Measurements from ENCODE around the gene DNM3.

The DNM3 gene

DNA sequence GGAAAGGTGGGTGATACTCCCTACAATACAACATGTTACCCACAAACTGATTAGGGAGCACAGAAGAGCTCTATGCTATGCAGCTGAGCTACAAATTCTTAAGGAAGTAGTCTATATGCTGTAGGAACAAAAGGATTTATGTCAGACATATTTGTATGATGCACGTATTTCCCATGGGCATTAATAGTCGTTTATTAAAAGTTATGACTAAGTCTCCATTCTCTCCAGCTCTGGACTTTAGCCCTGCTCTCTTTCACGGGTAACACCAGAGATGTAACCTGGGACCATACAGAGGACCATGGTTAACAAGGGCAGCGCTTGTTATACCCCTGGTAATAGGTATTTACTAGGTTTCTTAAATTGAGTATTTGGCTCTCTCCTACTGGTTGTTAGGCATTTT lies 411.0 kb downstream of the DNM3 start:
- TF ChIP-seq CTCF (IDR thresholded peaks at IDR 0.05; ENCODE audit: insufficient read depth, low read depth, low read length, missing control alignments) = no peak
- H3K4me3 ChIP-seq (ENCODE audit: low read length) = no peak overlapping the region
- DNase-seq (ENCODE audit: low read depth) = no peak

DNA sequence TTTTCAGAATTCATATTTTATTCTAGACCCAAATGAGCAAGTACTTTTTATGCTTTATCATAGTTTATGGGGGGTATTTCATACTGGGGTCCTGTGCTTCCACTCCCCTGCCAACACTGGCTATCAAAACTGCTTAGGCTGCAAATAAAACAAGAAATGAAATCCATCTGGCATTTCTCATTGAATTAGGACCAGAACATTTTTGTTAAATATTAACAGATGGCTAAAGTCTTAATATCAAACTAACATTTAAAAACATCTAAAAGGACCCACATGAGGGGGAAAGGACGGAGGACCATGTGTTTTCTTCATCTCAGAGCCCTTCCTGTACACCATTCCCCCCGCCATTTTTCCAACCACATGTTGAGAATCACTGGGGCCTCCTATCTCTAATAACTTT lies 411.7 kb downstream of the DNM3 start:
- no peak overlapping the region for H3K4me3 ChIP-seq (ENCODE audit: low read length)
- no peak for DNase-seq (ENCODE audit: low read depth)
- no peak for TF ChIP-seq CTCF (IDR thresholded peaks at IDR 0.05; ENCODE audit: insufficient read depth, low read depth, low read length, missing control alignments)

DNA sequence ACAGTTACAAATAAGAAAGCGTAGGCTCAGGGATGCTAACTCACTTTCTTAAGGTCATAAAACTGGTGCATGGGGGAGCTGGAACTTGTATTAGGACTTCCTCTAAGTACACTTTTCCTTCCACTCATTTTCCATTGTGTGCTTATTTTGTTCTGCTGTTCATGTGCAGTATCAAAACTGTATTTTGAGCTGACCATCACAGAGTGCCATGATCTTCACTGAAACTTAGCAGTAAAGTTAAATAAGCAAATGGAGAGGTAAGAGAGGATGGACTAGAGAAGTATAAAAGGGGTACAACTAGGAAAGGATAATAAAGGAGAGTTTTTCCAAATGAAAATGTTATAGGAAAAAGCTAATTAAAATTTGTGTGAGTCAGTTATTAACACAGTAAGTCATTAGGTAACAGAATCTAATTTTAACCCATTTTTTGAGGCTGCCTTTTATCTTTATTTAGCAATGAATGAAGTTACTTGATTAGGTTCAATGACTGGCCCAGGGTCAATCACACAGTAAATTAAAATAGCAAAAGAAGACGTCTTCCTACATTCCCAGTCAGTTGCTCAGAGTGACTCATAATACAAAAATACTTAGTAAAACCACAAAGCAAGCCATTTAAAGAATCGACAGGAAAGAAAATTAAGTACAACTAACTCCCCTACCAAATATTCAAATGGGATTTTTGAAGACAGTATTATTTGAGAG lies 413.4 kb downstream of the DNM3 start:
- DNase-seq (ENCODE audit: low read depth) = peak; percentile 84
- TF ChIP-seq CTCF (IDR thresholded peaks at IDR 0.05; ENCODE audit: insufficient read depth, low read depth, low read length, missing control alignments) = no peak
- H3K4me3 ChIP-seq (ENCODE audit: low read length) = no peak overlapping the region

DNA sequence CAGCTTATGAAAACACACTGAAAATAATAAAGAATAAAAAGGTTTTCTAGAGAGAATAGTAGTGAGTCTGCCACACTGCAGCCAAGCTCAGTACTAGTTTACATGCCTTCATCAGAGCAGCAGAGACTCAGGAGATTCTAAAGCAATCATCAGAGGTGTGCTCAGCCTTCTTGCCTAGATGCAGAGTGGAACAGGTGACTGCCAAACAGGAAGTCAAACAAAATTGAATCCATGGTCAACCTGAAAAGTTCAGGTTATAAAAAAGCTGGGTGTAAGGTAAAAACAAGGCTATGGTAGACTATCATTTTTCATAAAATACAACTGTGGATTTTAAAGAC lies 413.9 kb downstream of the DNM3 start:
- H3K4me3 ChIP-seq (ENCODE audit: low read length) = no peak overlapping the region
- DNase-seq (ENCODE audit: low read depth) = no peak
- no peak for TF ChIP-seq CTCF (IDR thresholded peaks at IDR 0.05; ENCODE audit: insufficient read depth, low read depth, low read length, missing control alignments)

GRCh38 chr1:172265905-172266304 lies 424.6 kb downstream of the DNM3 start:
- DNase-seq (ENCODE audit: low read depth) = no peak
- no peak overlapping the region for H3K4me3 ChIP-seq (ENCODE audit: low read length)
- no peak for TF ChIP-seq CTCF (IDR thresholded peaks at IDR 0.05; ENCODE audit: insufficient read depth, low read depth, low read length, missing control alignments)

DNA sequence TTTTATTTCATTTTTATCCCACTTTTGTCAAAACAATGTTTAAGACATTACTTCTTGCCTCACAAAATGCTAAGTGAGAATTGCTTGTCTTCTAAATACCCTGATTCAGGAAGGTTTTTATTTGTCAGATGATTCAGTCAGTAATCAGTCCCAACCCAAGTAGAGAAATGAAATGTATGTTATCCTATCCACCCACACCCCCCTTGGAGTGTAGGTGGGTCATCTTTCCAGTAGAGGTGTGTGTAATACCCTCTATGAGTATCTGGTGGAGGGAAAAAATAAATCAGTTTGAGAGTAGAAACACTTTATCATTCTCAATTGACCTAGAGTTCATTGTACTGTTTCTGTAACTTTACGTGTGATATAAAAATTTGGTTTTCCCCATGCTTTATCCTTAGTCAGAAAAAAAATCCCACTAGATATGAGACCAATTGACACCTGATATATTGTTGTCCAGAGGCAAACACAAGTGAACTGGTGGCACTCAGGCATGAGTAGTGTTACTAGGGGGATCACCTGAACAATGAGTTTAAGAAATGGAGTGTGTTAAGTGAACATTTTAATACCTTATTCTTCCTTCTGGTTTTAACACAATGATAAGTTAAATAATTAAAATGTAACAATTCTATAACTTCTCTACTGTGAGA lies 425.4 kb downstream of the DNM3 start:
- TF ChIP-seq CTCF (IDR thresholded peaks at IDR 0.05; ENCODE audit: insufficient read depth, low read depth, low read length, missing control alignments) = no peak
- H3K4me3 ChIP-seq (ENCODE audit: low read length) = no peak overlapping the region
- DNase-seq (ENCODE audit: low read depth) = peak; percentile 25

DNA sequence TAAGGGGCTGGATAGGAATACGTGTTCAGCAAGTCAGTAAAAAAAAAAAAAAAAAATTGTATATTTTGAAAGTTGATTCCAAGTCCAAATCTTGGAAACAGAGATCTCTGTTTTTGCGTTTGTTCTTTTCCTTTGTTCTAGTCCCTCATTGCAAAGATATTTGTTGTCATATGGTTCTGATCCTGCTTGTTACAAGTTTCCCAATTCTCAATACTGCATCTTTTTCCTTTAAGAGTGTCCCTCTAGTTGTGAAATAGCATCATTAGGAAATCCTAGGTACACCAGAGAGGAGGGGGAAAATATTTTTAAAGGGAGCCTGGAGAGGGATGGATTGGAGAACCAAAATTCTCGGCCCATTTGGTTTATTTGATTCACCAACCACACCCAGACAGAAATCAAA lies 426.9 kb downstream of the DNM3 start:
- no peak overlapping the region for H3K4me3 ChIP-seq (ENCODE audit: low read length)
- no peak for DNase-seq (ENCODE audit: low read depth)
- no peak for TF ChIP-seq CTCF (IDR thresholded peaks at IDR 0.05; ENCODE audit: insufficient read depth, low read depth, low read length, missing control alignments)

Measured in epithelial cell of esophagus (primary cell).